GM18505 (cell line): ENCODE data around the gene SCAPER.
"Not testable (repeated sequence)": the region's sequence is repeated elsewhere in the genome, so short reads cannot be mapped to it uniquely, and the experiment has no call there.

Experiments used
- ATAC-seq: cut with Tn5 transposase; IDR thresholded peaks from one replicate; pipeline ENCODE4 v1.9.1; 2021; ENCODE audit not compliant: unreplicated experiment
- POLR2A ChIP-seq: IDR thresholded peaks from 4 replicates; pipeline ENCODE4 v1.6.1; 2011; ENCODE audit warnings: borderline replicate concordance; ENCODE audit not compliant: insufficient read depth, insufficient read length; ENCODE audit errors: extremely low read depth

Gene SCAPER

DNA sequence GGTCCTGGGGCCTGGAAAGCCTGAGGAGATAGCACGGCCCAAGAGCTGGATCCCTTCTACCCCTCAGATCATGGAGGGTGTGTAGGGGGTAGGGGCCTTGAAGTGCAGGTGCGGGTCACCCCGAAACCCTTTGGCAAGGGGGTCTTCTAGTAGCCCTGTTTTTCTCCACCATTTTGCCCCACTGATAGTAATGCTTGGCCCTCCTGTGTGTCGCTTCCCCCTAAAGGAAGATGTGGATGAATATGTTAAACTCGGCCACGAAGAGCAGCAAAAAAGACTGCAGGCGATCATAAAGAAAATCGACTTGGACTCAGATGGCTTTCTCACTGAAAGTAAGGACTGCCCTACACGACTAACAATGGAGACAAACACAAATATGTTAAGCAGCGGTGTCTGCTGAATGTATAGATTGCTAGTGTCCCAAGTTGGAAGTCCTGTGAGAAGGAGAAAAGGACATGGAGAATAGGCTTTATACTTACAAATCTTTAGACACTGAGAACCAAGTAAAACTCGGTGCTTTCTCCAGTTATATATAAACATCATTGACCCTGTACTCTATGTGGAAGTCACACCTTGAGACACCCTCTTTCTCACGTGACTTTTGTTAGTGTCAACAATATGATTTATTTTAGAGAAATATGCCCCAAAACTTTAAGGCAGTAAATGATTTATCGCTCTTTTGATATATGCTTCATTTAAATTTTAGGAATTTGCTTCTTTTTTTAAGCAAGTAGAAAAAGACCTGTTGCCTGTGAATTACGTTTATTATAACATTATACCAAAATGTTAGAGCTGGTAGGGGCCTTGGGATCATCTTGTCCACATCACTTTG lies 27.2 kb upstream of the SCAPER start:
- ATAC-seq: no peak
- no peak for TF ChIP-seq POLR2A

DNA sequence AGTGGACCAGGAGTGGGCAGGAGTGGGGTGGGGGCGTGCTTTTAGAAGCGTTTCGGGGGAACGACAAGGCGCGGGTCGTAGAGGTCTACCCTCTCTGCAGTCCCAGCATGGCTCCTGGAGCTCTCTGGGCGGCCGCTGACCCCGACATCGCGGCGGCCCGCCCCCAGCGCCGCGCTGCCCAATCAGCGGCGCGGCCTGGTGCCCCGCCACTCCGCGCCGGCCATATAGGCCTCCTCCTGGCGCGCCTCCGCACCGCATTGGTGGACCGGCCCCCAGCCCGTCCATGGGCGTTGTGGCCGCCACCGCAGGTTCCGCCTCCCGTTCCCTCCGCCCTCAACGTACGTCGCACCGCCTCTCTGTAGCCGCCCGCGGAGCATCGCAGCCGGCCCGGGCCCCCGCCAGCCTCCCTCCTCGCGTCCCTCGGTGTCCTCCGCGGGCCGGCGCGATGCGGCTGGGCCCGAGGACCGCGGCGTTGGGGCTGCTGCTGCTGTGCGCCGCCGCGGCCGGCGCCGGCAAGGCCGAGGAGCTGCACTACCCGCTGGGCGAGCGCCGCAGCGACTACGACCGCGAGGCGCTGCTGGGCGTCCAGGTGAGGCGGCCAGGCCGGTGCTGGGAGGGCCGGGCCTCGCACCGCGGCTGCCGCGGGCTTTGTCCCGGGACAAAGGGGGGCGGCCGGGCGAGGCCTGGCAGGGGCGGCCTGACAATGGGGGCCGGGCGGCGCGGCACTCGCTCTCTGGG lies 26.4 kb upstream of the SCAPER start, which contains the start of gene RCN2:
Gene RCN2 (plus strand): TSS at position 353 of the 738 bp plus-strand sequence. CDS start 93 bp downstream, at position 446.
- peak; percentile 93 for TF ChIP-seq POLR2A
- peak; percentile 95 for ATAC-seq

DNA sequence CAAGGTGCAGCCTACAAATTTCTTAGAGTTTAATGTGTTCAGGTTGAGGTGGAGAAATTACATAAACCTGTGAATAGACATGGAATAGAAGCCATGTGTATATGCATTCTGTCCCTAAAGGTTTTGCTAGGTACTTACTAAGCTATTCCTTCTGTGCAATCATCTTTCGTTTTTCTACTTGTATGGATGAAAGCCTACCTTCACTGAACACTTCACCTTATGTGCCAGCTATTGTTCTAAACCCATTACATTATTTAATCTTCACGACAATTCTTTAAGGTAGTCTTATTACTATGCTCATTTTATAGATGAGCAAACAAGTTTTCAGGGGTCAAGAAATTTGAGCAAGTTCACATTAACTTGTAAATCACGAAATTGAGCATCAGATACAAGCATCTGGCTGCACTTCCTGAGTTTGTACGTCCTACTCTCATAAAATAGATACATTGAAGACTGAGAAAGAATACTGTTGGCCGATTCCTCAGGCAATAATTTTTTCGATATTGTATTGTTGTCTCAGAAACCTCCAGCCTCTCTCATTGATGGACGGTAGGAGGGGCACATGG lies 25.8 kb upstream of the SCAPER start:
- ATAC-seq: no peak
- TF ChIP-seq POLR2A: no peak

DNA sequence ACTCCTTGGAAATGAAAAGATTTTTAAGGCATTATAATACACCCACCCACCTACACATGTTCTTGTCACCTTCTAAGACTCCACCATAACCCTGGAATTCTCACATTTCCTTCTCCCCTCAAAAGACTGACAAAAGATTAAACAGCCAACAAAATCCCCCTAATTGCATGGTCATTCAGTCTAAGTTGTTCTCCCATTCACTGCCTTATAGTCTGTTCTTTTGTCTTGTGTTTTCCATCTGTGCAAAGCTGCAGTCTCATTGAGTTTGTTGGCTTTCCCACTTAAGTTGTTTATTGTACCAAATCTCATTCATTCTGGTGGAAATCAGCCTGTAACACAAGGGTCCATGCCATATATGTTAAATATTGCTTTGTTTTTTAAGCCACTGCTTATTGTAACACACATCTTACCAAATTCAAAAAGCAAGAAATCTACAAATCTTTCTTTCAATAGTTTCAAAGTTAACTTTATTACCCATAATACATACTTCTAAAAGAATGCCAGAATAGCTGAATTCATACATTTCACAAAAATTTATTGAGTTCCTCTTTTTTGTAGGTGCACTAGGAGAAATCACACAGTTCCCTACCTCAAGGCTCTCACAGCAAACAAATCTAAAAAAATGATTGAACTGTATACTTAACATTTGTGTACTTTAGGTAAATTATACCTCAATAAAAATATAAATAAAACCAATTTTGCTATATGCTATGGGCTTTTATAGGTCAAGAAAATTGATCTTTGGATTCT lies 24.0 kb upstream of the SCAPER start:
- ATAC-seq: no peak

DNA sequence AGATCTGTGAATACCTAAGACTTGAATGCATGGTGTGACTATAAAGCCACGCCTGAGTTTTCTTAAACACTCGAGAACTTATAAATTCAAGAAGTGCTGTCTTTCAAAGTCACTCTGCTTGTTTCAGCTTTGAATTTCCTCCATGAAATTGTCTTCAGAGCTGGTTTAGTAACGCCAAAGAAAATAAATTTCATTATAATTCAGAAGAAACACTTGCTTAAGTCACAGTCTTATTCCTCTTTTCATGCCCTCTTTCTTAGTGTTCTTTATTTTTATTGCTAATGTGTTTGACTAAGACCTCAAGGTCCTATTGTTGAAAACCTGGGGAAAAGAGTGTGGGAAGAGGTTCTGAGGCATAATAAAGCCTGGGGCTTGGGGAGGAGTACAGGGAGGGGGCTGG lies 23.1 kb upstream of the SCAPER start:
- no peak for ATAC-seq
- no peak for TF ChIP-seq POLR2A

More for the DNA sequence above, 24.0 kb upstream of the SCAPER start:
- no peak for TF ChIP-seq POLR2A

DNA sequence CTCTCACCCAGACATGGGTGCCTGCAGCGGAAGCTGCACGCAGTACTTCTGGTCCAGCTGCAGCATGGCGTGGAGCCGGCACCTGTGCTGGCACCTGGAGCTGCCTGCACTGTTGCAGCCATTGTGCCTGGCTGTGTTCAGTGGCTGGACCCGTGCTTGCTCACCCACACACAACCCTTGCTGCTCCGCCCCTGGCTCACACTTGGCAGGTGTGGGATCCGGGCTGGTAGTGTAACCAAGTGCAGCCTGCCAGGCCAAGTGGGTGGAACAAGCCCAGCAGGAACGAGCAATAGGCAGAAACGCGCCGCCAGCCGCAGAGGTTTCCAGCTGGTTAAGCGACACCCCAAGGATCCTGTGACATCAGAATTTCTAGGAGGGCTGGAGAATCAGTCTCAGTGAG lies 11.2 kb upstream of the SCAPER start:
- TF ChIP-seq POLR2A: no peak
- no peak for ATAC-seq

DNA sequence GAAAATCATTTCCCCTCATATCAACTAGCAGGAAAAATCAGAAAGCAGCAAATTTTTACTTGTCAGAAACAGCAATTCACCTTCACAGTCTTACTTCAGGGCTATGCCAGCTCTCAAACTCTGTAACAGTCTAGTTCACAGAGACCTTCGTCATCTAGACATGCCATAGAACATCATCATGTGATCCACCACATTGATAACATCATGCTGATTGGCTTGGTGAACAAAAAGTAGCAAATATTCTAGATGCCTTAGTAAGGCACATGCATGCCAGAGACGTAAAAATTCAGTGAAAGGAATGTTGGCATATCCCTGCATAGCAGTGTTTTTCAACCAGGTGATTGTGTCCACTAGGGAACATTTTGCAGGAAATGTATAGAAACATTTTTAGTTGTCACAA lies 8.6 kb upstream of the SCAPER start:
- TF ChIP-seq POLR2A: no peak
- ATAC-seq: no peak

DNA sequence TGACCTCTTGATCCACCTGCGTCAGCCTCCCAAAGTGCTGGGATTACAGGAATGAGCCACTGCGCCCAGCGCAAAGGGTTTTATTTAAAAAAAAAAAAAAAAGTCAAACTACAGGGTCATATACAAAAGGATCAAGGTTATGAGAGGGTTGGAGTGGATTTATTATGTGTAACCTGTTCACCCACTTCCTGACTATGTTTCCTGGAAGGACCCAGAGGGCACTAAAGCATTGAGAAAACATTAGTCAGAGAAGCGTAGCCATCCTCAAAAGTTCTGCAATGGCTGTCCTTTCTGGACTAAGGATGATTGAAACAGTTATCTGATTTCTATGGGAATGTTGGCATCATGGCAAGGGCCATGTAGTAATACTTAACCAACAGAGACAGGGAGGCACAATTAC lies 7.3 kb upstream of the SCAPER start:
- no peak for TF ChIP-seq POLR2A
- no peak for ATAC-seq

DNA sequence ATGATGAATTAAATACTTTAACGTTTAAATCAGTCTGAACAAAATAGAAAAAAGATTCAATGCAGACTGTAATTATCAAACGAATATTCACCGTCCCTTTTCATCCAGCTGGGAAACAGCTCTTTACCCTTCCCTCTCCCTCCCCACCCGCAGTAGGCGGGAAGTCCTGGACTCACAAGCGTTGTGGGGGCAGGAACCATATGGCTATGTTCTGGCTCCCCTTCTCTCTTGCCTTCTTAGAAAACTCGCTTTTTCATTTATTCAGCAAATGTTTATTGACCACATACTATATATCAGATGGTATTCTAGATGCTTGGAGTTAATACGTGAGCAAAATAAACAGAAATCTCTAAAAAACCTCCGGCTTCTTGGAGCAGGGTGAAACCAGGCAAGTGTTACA lies 715 bp upstream of the SCAPER start:
- no peak for TF ChIP-seq POLR2A
- no peak for ATAC-seq

DNA sequence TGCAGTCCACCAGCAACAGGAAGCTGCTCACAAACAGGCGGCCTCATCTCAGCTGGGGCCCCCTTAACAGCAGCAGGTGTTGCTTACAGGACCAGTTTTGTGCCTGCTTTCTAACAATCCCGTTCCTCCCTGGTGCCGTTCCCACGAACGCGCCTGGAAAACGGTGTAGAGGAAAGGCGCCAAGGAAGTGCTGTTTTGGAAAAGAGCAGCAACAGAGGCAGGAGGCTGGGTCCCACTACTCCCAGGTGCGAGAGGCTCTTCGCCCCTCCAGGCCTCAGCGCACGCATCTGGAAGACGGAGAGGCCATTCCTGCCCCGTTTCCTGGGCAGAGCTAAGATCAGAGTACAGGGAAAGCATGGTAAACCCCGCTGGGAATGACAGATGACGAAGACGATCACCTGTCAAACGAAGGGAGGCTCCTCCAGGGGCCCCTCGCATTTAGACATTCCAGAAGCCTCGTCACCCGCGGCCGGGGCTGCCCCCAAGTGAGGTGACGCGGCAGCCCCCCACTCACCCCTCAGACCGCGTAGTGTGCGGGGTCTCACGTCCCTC lies 603 bp downstream of the SCAPER start:
- peak; percentile 10 for ATAC-seq
- no peak for TF ChIP-seq POLR2A

DNA sequence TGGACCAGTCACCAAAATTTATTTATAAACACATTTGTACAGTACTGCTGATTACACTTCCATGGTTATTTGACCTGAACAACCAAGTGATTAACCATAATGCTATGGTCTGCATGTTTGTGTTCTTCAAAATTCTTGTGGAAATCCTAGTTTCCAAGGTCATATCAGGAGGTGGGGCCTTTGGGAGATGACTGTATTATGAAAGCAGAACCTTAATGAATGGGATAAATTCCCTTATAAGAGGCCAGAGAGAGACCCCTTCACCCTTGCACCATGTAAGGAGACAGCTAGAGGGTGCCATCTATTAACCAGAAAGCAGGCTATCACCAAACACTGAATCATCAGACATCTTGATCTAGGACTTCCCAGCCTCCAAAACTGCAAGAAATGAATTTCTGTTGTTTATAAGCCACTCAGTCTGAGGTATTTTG lies 1.9 kb downstream of the SCAPER start:
- no peak for TF ChIP-seq POLR2A
- ATAC-seq: no peak

DNA sequence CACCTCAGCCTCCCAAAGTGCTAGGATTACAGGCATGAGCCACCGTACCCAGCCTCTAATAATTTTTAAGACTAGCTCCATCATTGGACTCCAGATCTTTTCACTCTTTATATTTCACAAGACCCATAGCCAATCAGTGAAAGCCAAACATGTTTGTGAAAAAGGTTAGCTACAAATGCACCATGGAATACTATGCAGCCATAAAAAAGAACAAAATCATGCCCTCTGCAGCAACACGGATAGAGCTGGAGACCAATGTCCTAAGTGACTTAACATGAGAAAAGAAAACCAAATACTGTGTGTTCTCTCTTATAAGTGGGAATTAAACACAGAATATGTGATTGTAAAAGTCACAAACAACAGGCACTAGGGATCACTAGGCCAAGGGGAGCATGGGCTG lies 3.2 kb downstream of the SCAPER start:
- no peak for TF ChIP-seq POLR2A
- no peak for ATAC-seq

DNA sequence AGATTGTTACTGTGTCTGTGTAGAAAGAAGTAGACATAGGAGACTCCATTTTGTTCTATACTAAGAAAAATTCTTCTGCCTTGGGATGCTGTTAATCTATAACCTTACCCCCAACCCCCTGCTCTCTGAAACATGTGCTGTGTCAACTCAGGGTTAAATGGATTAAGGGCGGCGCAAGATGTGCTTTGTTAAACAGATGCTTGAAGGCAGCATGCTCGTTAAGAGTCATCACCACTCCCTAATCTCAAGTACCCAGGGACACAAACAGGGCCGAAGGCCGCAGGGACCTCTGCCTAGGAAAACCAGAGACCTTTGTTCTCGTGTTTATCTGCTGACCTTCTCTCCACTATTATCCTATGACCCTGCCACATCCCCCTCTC lies 5.2 kb downstream of the SCAPER start:
- ATAC-seq: not testable (repeated sequence)

DNA sequence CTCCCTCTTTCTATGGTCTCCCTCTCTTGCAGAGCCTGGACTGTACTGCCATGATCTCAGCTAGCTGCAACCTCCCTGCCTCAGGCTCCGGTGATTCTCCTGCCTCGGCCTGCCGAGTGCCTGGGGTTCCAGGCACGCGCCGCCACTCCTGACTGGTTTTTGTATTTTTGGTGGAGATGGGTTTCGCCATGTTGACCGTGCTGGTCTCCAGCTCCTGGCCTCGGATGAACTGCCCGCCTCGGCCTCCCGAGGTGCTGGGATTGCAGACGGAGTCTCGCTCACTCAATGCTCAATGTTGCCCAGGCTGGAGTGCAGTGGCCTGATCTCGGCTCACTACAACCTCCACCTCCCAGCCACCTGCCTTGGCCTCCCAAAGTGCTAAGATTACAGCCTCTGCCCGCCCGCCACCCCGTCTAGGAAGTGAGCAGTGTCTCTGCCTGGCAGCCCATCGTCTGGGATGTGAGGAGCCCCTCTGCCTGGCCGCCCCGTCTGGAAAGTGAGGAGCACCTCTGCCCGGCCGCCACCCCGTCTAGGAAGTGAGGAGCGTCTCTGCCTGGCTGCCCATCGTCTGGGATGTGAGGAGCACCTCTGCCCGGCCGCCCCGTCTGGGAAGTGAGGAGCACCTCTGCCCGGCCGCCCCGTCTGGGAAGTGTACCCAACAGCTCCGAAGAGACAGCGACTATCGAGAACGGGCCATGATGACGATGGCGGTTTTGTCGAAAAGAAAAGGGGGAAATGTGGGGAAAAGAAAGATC lies 5.8 kb downstream of the SCAPER start:
- not testable (repeated sequence) for ATAC-seq
